Naive thymus-derived CD4-positive, alpha-beta T cell (primary cell): Measurements from ENCODE around the gene PPP1R36. TPM values are rescaled to one million over a fixed set of nuclear protein-coding genes. Genes with fewer than 3 reads are reported as not detected.
"Not testable (repeated sequence)": the region's sequence is repeated elsewhere in the genome, so short reads cannot be mapped to it uniquely, and the experiment has no call there.

Experiments used
- ATAC-seq: fragments of 150-1000 bp; cut with Tn5 transposase; 2 replicates; pipeline ENCODE4 v1.10.0; 2021; ENCODE audit warnings: mild to moderate bottlenecking, moderate library complexity
- CTCF ChIA-PET: fragments of 350-600 bp; sonication (Branson Sonifier 250); formaldehyde crosslinking; loops from one replicate; lab custom pipeline; 2021; ENCODE audit warnings: antibody characterized with exemption; lab: Charles Lee
- POLR2A ChIA-PET: fragments of 350-600 bp; sonication (Branson Sonifier 250); formaldehyde crosslinking; loops from one replicate; lab custom pipeline; 2021; ENCODE audit warnings: antibody characterized with exemption, inconsistent platforms; lab: Charles Lee
- DNase-seq, 9 donors: peaks; one replicate each; pipeline versions ENCODE4 v3.0.0 to v3.0.0-alpha.2; 2020 to 2022; ENCODE audit warnings: mixed read lengths in 1 of 9
- H3K27ac ChIP-seq: one replicate; pipeline ENCODE4 v1.7.0; 2013; ENCODE audit warnings: mild to moderate bottlenecking, low read depth, low read length, moderate library complexity
- H3K27me3 ChIP-seq, 2 donors: one replicate each; pipeline ENCODE4 v1.7.0; 2013; ENCODE audit warnings: low read length in 2 of 2, mild to moderate bottlenecking in 2 of 2, moderate library complexity in 2 of 2; ENCODE audit not compliant: control insufficient read depth in 2 of 2, insufficient read depth in 2 of 2
- H3K36me3 ChIP-seq, 3 experiments: 1 replicate in 2 of 3; 2 replicates in 1 of 3; pipeline ENCODE4 v1.7.0; 2013; ENCODE audit warnings: low read length in 3 of 3, mild to moderate bottlenecking in 3 of 3, moderate library complexity in 1 of 3; ENCODE audit not compliant: insufficient read depth in 3 of 3, control insufficient read depth in 2 of 3
- H3K4me1 ChIP-seq, 2 donors: one replicate each; pipeline ENCODE4 v1.7.0; 2013; ENCODE audit warnings: low read length in 2 of 2, mild to moderate bottlenecking in 2 of 2, moderate library complexity in 1 of 2; ENCODE audit not compliant: control insufficient read depth in 2 of 2, insufficient read depth in 2 of 2
- H3K4me3 ChIP-seq: 2 replicates; pipeline ENCODE4 v1.7.0; 2013; ENCODE audit warnings: mild to moderate bottlenecking, low read length
- H3K9me3 ChIP-seq, 3 experiments: 1 replicate in 2 of 3; 2 replicates in 1 of 3; pipeline ENCODE4 v1.7.0; 2013; ENCODE audit warnings: low read length in 3 of 3; ENCODE audit not compliant: control insufficient read depth in 2 of 3
- H3K27ac Mint-ChIP-seq, 9 donors: one replicate each; pipeline ENCODE4 v1.8.0; 2020 to 2022; ENCODE audit warnings: mixed read lengths in 9 of 9, mild to moderate bottlenecking in 8 of 9, moderate library complexity in 5 of 9, inconsistent platforms in 2 of 9
- H3K27me3 Mint-ChIP-seq, 5 donors: one replicate each; pipeline ENCODE4 v1.8.0; 2021 to 2022; ENCODE audit warnings: mixed read lengths in 5 of 5, mild to moderate bottlenecking in 1 of 5
- H3K36me3 Mint-ChIP-seq, 5 donors: one replicate each; pipeline ENCODE4 v1.8.0; 2020 to 2022; ENCODE audit warnings: mixed read lengths in 5 of 5, mild to moderate bottlenecking in 3 of 5, inconsistent platforms in 1 of 5
- H3K4me1 Mint-ChIP-seq, 7 donors: one replicate each; pipeline ENCODE4 v1.8.0; 2020 to 2022; ENCODE audit warnings: mixed read lengths in 7 of 7, mild to moderate bottlenecking in 3 of 7, inconsistent platforms in 1 of 7
- H3K4me3 Mint-ChIP-seq, 10 donors: one replicate each; pipeline ENCODE4 v1.8.0; 2020 to 2022; ENCODE audit warnings: mild to moderate bottlenecking in 10 of 10, mixed read lengths in 10 of 10, moderate library complexity in 6 of 10, inconsistent platforms in 2 of 10
- H3K9me3 Mint-ChIP-seq, 11 donors: one replicate each; pipeline ENCODE4 v1.8.0; 2020 to 2022; ENCODE audit warnings: mixed read lengths in 11 of 11, mild to moderate bottlenecking in 4 of 11, inconsistent platforms in 1 of 11, moderate library complexity in 1 of 11
- intact Hi-C, 2 donors: fragments of 100-400 bp; cut with micrococcal nuclease; formaldehyde crosslinking; loops; one replicate each; pipeline ENCODE4 v1.15.1; 2023
- polyA plus RNA-seq, 2 donors: library from polyadenylated mRNA; unstranded; fragments of 300-500 nt; fragmentation: Illumina TruSeq; gene quantifications; one replicate each; pipeline ENCODE4 v1.2.3, GENCODE V29; 2021
- total RNA-seq, 6 experiments: library from RNA in 5 of 6; stranded (reverse) in 5 of 6; gene quantifications; 1 replicate in 5 of 6; 2 replicates in 1 of 6; pipeline ENCODE4 v1.2.3 and lab custom pipeline; 2021 to 2026

The PPP1R36 gene
- total and polyA plus RNA-seq, 7 experiments from 2014 or later, result 0.30 to 0.31 TPM; not detected in 5

DNA sequence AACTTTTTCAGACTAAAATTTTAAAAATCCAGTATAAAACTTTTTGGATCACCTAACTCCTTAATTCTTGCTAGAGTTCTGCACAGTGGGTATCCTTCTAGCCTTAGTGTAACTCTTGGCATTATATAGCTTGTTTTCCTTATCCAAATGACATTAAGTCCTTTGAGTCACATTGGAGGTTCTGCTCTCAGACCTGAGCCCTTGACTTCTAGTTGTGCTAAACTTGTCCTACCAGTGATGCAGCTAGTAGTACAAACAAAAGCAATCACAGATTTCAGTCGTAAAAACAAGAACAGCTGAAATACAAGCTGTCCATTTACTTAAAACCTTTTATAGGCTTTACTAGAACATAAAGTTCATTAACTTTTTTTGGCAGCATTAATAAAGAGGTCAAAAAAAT, 34.7 kb upstream of the PPP1R36 start:
- H3K36me3 ChIP-seq, result no peaks in the 10 kb centered on the region
- ATAC-seq, result no peak
- no peak for DNase-seq
- H3K4me1 ChIP-seq, result peaks cover 35 to 45% of the 10 kb centered on the region in 2 donors
- ChIA-PET POLR2A (interaction anchor here (1.6 to 1.9 kb wide), 4 partner anchors 10 to 27 kb away, joined by 3 to 8 read pairs (median 5); partner anchors contain the start of genes HSPA2 and ZBTB1), CTCF (interaction anchor here (0.6 to 2.7 kb wide), 6 partner anchors 25 to 149 kb away, joined by 3 to 11 read pairs (median 4); no protein-coding TSS in a partner anchor)
- intact Hi-C loops, result no loop called here
- no peak overlapping the region for H3K27ac ChIP-seq
- Mint-ChIP-seq H3K9me3 (no peaks in the 10 kb centered on the region), H3K27me3 (no peaks in the 10 kb centered on the region), H3K4me3 (no peak overlapping the region), H3K36me3 (no peaks in the 10 kb centered on the region), H3K27ac (no peak overlapping the region), H3K4me1 (peaks cover 40 to 84% (median 75%) of the 10 kb centered on the region in 7 donors)
- H3K9me3 ChIP-seq, result no peaks in the 10 kb centered on the region
- no peaks in the 10 kb centered on the region for H3K27me3 ChIP-seq
- no peak overlapping the region for H3K4me3 ChIP-seq

DNA sequence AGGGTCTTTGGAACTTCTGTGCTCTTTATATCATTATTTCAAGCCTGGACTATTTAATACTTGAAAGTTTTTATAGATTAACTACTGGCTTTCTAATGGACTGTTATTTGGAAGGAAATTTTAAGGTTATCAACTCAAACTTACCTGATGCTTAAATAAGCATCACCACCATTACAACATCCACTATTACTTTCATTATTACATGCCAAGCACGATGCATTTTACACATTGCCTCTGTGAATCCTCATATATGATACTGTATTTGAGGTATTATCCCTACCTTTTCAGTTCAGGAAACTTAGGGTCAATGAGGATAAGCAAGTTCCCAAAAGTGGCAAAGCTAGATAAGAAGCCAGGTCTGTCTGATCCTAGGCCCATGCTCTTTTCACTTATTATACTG, 32.8 kb upstream of the PPP1R36 start:
- Mint-ChIP-seq H3K4me1 (peaks cover 32 to 76% (median 70%) of the 10 kb centered on the region in 7 donors), H3K9me3 (no peaks in the 10 kb centered on the region), H3K27me3 (no peaks in the 10 kb centered on the region), H3K4me3 (peak overlapping the region in 4 of 10 donors; percentile 21 to 41 (median 30)), H3K27ac (peak overlapping the region in 2 of 9 donors; percentile 40 to 56), H3K36me3 (peaks cover 0 to 3% (median 0%) of the 10 kb centered on the region in 5 donors)
- H3K27ac ChIP-seq, result no peak overlapping the region
- ChIA-PET POLR2A (no interaction called here), CTCF (interaction anchor here (1.0 kb wide), 1 partner anchor 72 kb away, joined by 3 read pairs; no protein-coding TSS in a partner anchor)
- no peak overlapping the region for H3K4me3 ChIP-seq
- peaks cover 0 to 8% (median 7%) of the 10 kb centered on the region in 3 experiments for H3K36me3 ChIP-seq
- intact Hi-C loops, result no loop called here
- H3K27me3 ChIP-seq, result no peaks in the 10 kb centered on the region
- peaks cover 26% of the 10 kb centered on the region in 2 donors for H3K4me1 ChIP-seq
- DNase-seq (no peak), ATAC-seq (no peak)
- no peaks in the 10 kb centered on the region for H3K9me3 ChIP-seq

DNA sequence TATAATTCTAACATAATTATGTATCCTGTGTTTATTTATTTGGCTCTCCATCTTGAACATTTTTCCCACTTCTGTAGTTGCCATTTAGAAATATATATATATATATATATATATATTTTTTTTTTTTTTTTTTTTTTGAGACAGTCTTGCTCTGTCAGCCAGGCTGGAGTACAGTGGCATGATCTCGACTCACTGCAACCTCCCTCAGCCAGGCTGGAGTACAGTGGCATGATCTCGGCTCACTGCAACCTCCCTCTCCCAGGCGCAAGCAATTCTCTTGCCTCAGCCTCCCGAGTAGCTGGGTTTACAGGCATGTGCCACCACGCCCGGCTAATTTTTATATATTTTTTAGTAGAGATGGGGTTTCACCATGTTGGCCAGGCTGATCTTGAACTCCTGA, 32.1 kb upstream of the PPP1R36 start:
- H3K4me1 Mint-ChIP-seq, result peaks cover 28 to 69% (median 63%) of the 10 kb centered on the region in 7 donors
- H3K4me1 ChIP-seq, result peaks cover 23% of the 10 kb centered on the region in 2 donors
- intact Hi-C loops, result not testable (repeated sequence)

DNA sequence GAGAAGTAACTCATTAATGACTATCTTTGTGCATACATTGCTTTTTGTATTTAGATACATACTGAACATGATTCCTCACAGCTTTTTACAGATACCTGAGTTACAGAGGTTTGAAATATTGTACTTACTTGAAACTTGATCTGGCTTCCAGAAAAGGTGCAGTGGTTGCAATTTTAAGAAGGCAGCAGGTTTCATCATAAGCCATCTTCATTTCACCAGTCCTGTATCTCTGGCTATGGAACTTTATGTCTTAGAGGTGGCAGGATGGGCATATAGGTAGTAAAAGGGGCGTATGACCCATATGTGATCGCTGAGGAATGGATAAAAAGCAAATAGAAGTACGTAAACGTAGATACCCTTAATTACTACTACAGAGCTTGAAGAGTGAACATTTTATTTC, 31.5 kb upstream of the PPP1R36 start:
- no peak overlapping the region for H3K27ac ChIP-seq
- no peaks in the 10 kb centered on the region for H3K9me3 ChIP-seq
- intact Hi-C loops, result no loop called here
- Mint-ChIP-seq H3K4me1 (peaks cover 25 to 64% (median 57%) of the 10 kb centered on the region in 7 donors), H3K27me3 (no peaks in the 10 kb centered on the region), H3K4me3 (peak overlapping the region in 2 of 10 donors; percentile 13 to 23), H3K27ac (peak overlapping the region in 2 of 9 donors; percentile 43 to 54), H3K36me3 (peaks cover 0 to 3% (median 0%) of the 10 kb centered on the region in 5 donors), H3K9me3 (no peaks in the 10 kb centered on the region)
- DNase-seq, result no peak
- no peak overlapping the region for H3K4me3 ChIP-seq
- H3K4me1 ChIP-seq, result peaks cover 17 to 18% of the 10 kb centered on the region in 2 donors
- POLR2A ChIA-PET, result interaction anchor here (0.6 kb wide), 2 partner anchors 174 to 418 kb away, joined by 3 read pairs; no protein-coding TSS in a partner anchor
- CTCF ChIA-PET, result interaction anchor here (1.1 kb wide), 1 partner anchor 36 kb away, joined by 9 read pairs; no protein-coding TSS in a partner anchor
- no peak for ATAC-seq
- H3K27me3 ChIP-seq, result no peaks in the 10 kb centered on the region
- peaks cover 0 to 17% (median 13%) of the 10 kb centered on the region in 3 experiments for H3K36me3 ChIP-seq

More for the DNA sequence above, 32.1 kb upstream of the PPP1R36 start:
- H3K9me3 ChIP-seq, H3K27me3 Mint-ChIP-seq, ATAC-seq, CTCF ChIA-PET, H3K36me3 Mint-ChIP-seq, H3K4me3 ChIP-seq, H3K27me3 ChIP-seq, DNase-seq, H3K27ac ChIP-seq, H3K9me3 Mint-ChIP-seq: not testable (repeated sequence)
- POLR2A ChIA-PET, result interaction anchor here (0.6 kb wide), 1 partner anchor 418 kb away, joined by 3 read pairs; no protein-coding TSS in a partner anchor
- peak overlapping the region in 1 of 9 donors; percentile 40 for H3K27ac Mint-ChIP-seq
- H3K4me3 Mint-ChIP-seq, result peak overlapping the region in 2 of 10 donors; percentile 23 to 29
- H3K36me3 ChIP-seq, result peaks cover 0 to 14% (median 13%) of the 10 kb centered on the region in 3 experiments

DNA sequence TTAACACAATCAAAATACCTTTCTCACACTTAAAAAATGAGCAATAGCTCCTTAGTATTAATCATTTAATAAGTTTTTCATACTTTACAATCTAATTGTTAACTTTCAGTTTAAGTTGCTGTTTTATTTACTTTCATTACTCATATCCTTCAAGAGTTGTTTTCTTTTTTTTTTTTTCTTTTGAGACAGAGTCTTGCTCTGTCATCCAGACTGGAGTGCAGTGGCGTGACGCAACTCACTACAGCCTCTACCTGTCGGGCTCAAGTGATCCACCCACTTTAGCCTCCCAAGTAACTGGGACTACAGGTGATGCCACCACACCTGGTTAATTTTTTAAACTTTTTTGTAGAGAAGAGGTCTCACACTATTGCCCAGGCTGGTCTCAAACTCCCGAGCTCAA, 29.1 kb upstream of the PPP1R36 start:
- H3K27me3 Mint-ChIP-seq, result no peaks in the 10 kb centered on the region

DNA sequence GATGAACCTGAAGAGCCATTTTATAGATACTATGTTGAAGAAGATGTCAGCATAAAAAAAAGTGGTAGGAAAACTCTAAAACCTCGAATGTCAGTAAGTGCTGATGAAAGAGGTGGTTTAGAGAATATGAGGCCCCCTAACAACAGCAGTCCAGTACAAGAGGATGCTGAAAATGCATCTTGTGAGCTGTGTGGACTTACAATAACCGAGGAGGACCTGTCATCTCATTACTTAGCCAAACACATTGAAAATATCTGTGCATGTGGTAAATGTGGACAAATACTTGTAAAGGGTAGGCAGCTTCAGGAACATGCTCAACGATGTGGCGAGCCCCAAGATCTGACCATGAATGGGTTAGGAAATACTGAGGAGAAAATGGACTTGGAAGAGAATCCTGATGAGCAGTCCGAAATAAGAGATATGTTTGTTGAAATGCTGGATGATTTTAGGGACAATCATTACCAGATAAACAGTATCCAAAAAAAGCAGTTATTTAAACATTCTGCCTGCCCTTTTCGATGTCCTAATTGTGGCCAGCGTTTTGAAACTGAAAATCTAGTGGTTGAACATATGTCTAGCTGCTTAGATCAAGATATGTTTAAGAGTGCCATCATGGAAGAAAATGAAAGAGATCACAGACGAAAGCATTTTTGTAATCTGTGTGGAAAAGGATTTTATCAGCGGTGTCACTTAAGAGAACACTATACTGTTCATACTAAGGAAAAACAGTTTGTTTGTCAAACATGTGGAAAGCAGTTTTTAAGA, 27.0 kb upstream of the PPP1R36 start:
- Mint-ChIP-seq H3K27me3 (no peaks in the 10 kb centered on the region), H3K9me3 (no peaks in the 10 kb centered on the region), H3K4me3 (no peak overlapping the region), H3K27ac (no peak overlapping the region), H3K4me1 (peaks cover 10 to 37% (median 19%) of the 10 kb centered on the region in 7 donors), H3K36me3 (peaks cover 0 to 15% (median 10%) of the 10 kb centered on the region in 5 donors)
- Histone ChIP-seq H3K36me3 (peaks cover 0 to 18% (median 17%) of the 10 kb centered on the region in 3 experiments), H3K27ac (no peak overlapping the region), H3K4me1 (no peaks in the 10 kb centered on the region), H3K27me3 (no peaks in the 10 kb centered on the region), H3K9me3 (no peaks in the 10 kb centered on the region), H3K4me3 (no peak overlapping the region)
- POLR2A ChIA-PET, result interaction anchor here (1.5 to 2.1 kb wide), 2 partner anchors 14 to 18 kb away, joined by 3 to 7 read pairs; partner anchors contain the start of gene ZBTB1
- no peak for ATAC-seq
- DNase-seq, result no peak
- CTCF ChIA-PET, result interaction anchor here (0.6 to 0.8 kb wide), 2 partner anchors 11 to 14 kb away, joined by 3 read pairs; no protein-coding TSS in a partner anchor
- intact Hi-C loops, result no loop called here

More for the DNA sequence above, 29.1 kb upstream of the PPP1R36 start:
- Histone ChIP-seq H3K27me3 (no peaks in the 10 kb centered on the region), H3K4me1 (peaks cover 7 to 13% of the 10 kb centered on the region in 2 donors), H3K4me3 (no peak overlapping the region), H3K27ac (no peak overlapping the region), H3K36me3 (peaks cover 0 to 18% (median 17%) of the 10 kb centered on the region in 3 experiments), H3K9me3 (no peaks in the 10 kb centered on the region)
- no peaks in the 10 kb centered on the region for H3K9me3 Mint-ChIP-seq
- ChIA-PET CTCF (interaction anchor here (0.7 kb wide), 1 partner anchor 179 kb away, joined by 3 read pairs; no protein-coding TSS in a partner anchor), POLR2A (interaction anchor here (2.1 kb wide), 1 partner anchor 16 kb away, joined by 7 read pairs; the partner anchor contains the start of gene ZBTB1)
- peaks cover 18 to 46% (median 37%) of the 10 kb centered on the region in 7 donors for H3K4me1 Mint-ChIP-seq
- peak overlapping the region in 2 of 9 donors; percentile 2 to 25 for H3K27ac Mint-ChIP-seq
- intact Hi-C loops, result no loop called here
- DNase-seq, result no peak
- peaks cover 0 to 8% (median 3%) of the 10 kb centered on the region in 5 donors for H3K36me3 Mint-ChIP-seq
- peak overlapping the region in 1 of 10 donors; percentile 19 for H3K4me3 Mint-ChIP-seq
- no peak for ATAC-seq
